GM18951 (cell line): Measurements from ENCODE around the gene GAS7.

Experiments used
- POLR2A ChIP-seq: IDR thresholded peaks from 4 replicates; pipeline ENCODE4 v1.6.1; 2011; ENCODE audit warnings: mild to moderate bottlenecking; ENCODE audit not compliant: insufficient read length, insufficient read depth; ENCODE audit errors: extremely low read depth
- in situ Hi-C: fragments of 300-500 bp; cut with MboI; formaldehyde crosslinking; loops from one replicate; pipeline ENCODE4 v1.12.0; 2022; ENCODE audit warnings: low sequenced_read_pairs, mixed read lengths, inconsistent platforms; ENCODE audit not compliant: unreplicated experiment

Gene GAS7

GRCh38 chr17:9878786-9879525 is 319.4 kb downstream of the GAS7 start:
- in situ Hi-C loops = no loop called here
- TF ChIP-seq POLR2A = no peak

GRCh38 chr17:9878356-9878755 is 320.1 kb downstream of the GAS7 start:
- in situ Hi-C loops = no loop called here
- no peak for TF ChIP-seq POLR2A

- in situ Hi-C loops = no loop called here
- no peak for TF ChIP-seq POLR2A
Observed at GRCh38 chr17:9875441-9875840, 323.0 kb downstream of the GAS7 start.

GRCh38 chr17:9874722-9875121 is 323.7 kb downstream of the GAS7 start:
- no peak for TF ChIP-seq POLR2A
- in situ Hi-C loops = no loop called here

- in situ Hi-C loops = no loop called here
- no peak for TF ChIP-seq POLR2A
Observed at GRCh38 chr17:9872852-9873251, 325.6 kb downstream of the GAS7 start.

GRCh38 chr17:9868552-9868951 is 329.9 kb downstream of the GAS7 start:
- in situ Hi-C loops = no loop called here
- no peak for TF ChIP-seq POLR2A

- no peak for TF ChIP-seq POLR2A
- in situ Hi-C loops = no loop called here
Observed at GRCh38 chr17:9865586-9865985, 332.8 kb downstream of the GAS7 start.

GRCh38 chr17:9862949-9863348 is 335.5 kb downstream of the GAS7 start:
- in situ Hi-C loops = no loop called here
- no peak for TF ChIP-seq POLR2A

GRCh38 chr17:9862220-9862619 is 336.2 kb downstream of the GAS7 start:
- in situ Hi-C loops = no loop called here
- TF ChIP-seq POLR2A = no peak

- TF ChIP-seq POLR2A = no peak
- in situ Hi-C loops = no loop called here
Observed at GRCh38 chr17:9860851-9861250, 337.6 kb downstream of the GAS7 start.
